IMR-90 (cell line): ENCODE results near the gene SSBP3. TPM values are rescaled to one million over a fixed set of nuclear protein-coding genes. Genes with fewer than 3 reads are reported as not detected.
A peak's percentile ranks its signal among the peaks of the same experiment; 100 is the strongest.

Experiments
- ATAC-seq: fragments of 200-7000 bp; cut with Tn5 transposase; 2 replicates; pipeline ENCODE4 v1.9.1; 2020; ENCODE audit warnings: low read depth, mild to moderate bottlenecking, moderate library complexity
- BruUV-seq: library from RNA; stranded (reverse); fragments of 400-500 nt; replicated peaks from 2 replicates; lab custom pipeline; 2021; lab: Mats Ljungman, UMichigan
- CTCF ChIA-PET: fragments of 300-600 bp; formaldehyde crosslinking; extraction: SDS; loops from one replicate; lab custom pipeline; 2021; ENCODE audit warnings: antibody characterized with exemption; lab: Yijun Ruan, JAX
- POLR2A ChIA-PET: fragments of 300-600 bp; sonication (Branson Sonifier 250); formaldehyde crosslinking; loops from one replicate; lab custom pipeline; 2022; ENCODE audit warnings: antibody characterized with exemption; ENCODE audit not compliant: unreplicated experiment; lab: Charles Lee
- DNase-seq: peaks from one replicate; pipeline ENCODE4 v3.0.0; 2013
- H2AFZ ChIP-seq: replicated peaks from 2 replicates; pipeline ENCODE3; 2013; ENCODE audit warnings: low read length, mild to moderate bottlenecking; ENCODE audit not compliant: poor library complexity
- H2AK5ac ChIP-seq: 2 replicates; pipeline ENCODE4 v1.6.1; 2013; ENCODE audit warnings: low read depth, low read length, inconsistent platforms
- H2AK9ac ChIP-seq: replicated peaks from 2 replicates; pipeline ENCODE3; 2013; ENCODE audit warnings: mild to moderate bottlenecking, low read depth, low read length, moderate library complexity; ENCODE audit not compliant: poor library complexity
- H2BK120ac ChIP-seq: 2 replicates; pipeline ENCODE4 v1.6.1; 2013; ENCODE audit warnings: low read depth, low read length, inconsistent platforms
- H2BK15ac ChIP-seq: 3 replicates; pipeline ENCODE4 v1.6.1; 2013; ENCODE audit warnings: low read depth, low read length, inconsistent platforms
- H2BK20ac ChIP-seq: 2 replicates; pipeline ENCODE4 v1.6.1; 2013; ENCODE audit warnings: low read depth, mild to moderate bottlenecking, inconsistent platforms, low read length, moderate library complexity
- H2BK5ac ChIP-seq: 2 replicates; pipeline ENCODE4 v1.6.1; 2013; ENCODE audit warnings: mild to moderate bottlenecking, low read depth, low read length, inconsistent platforms; ENCODE audit not compliant: poor library complexity, severe bottlenecking
- H3K14ac ChIP-seq: replicated peaks from 2 replicates; pipeline ENCODE4 v1.6.1; 2013; ENCODE audit warnings: low read depth, low read length, inconsistent platforms
- H3K18ac ChIP-seq: 2 replicates; pipeline ENCODE4 v1.6.1; 2013; ENCODE audit warnings: low read depth, low read length, control low read depth
- H3K23ac ChIP-seq: 2 replicates; pipeline ENCODE4 v1.6.1; 2013; ENCODE audit warnings: low read depth, low read length, inconsistent platforms
- H3K27ac ChIP-seq: 2 replicates; pipeline ENCODE4 v1.5.1; 2013; ENCODE audit warnings: mild to moderate bottlenecking, control low read depth, low read length; ENCODE audit not compliant: insufficient read depth
- H3K27me3 ChIP-seq: 2 replicates; pipeline ENCODE4 v1.6.1; 2013; ENCODE audit warnings: low read length; ENCODE audit not compliant: control insufficient read depth, insufficient read depth
- H3K36me3 ChIP-seq: 2 replicates; pipeline ENCODE4 v1.6.1; 2013; ENCODE audit warnings: low read length, mixed read lengths; ENCODE audit not compliant: control insufficient read depth, insufficient read depth
- H3K4ac ChIP-seq: 2 replicates; pipeline ENCODE4 v1.6.1; 2013; ENCODE audit warnings: low read depth, low read length, inconsistent platforms
- H3K4me1 ChIP-seq: 2 replicates; pipeline ENCODE4 v1.6.1; 2013; ENCODE audit warnings: low read length, mixed read lengths; ENCODE audit not compliant: control insufficient read depth, insufficient read depth
- H3K4me2 ChIP-seq: 2 replicates; pipeline ENCODE4 v1.6.1; 2013; ENCODE audit warnings: low read depth, mild to moderate bottlenecking, control low read depth, low read length, moderate library complexity
- H3K4me3 ChIP-seq: 2 replicates; pipeline ENCODE4 v1.5.1; 2013; ENCODE audit warnings: low read depth, mild to moderate bottlenecking, control low read depth, low read length, moderate library complexity; ENCODE audit not compliant: insufficient read depth
- H3K56ac ChIP-seq: 2 replicates; pipeline ENCODE4 v1.6.1; 2013; ENCODE audit warnings: low read length, inconsistent platforms; ENCODE audit not compliant: insufficient read depth; ENCODE audit errors: extremely low read depth
- H3K79me1 ChIP-seq, 2 experiments: 2 replicates each; pipeline ENCODE4 v1.6.1; 2013; ENCODE audit warnings: low read length in 2 of 2, inconsistent platforms in 1 of 2, low read depth in 1 of 2
- H3K9ac ChIP-seq: 2 replicates; pipeline ENCODE4 v1.6.1; 2013; ENCODE audit warnings: low read depth, low read length, control low read depth
- H3K9me1 ChIP-seq: 2 replicates; pipeline ENCODE4 v1.6.1; 2013; ENCODE audit warnings: low read length, inconsistent platforms; ENCODE audit not compliant: insufficient read depth
- H3K9me3 ChIP-seq: 2 replicates; pipeline ENCODE4 v1.6.1; 2013; ENCODE audit warnings: low read length; ENCODE audit not compliant: control insufficient read depth, insufficient read depth
- H4K20me1 ChIP-seq: 2 replicates; pipeline ENCODE4 v1.6.1; 2013; ENCODE audit warnings: low read length, inconsistent platforms; ENCODE audit not compliant: insufficient read depth
- H4K5ac ChIP-seq: 2 replicates; pipeline ENCODE4 v1.6.1; 2013; ENCODE audit warnings: mild to moderate bottlenecking, low read depth, low read length, control low read depth
- H4K8ac ChIP-seq, 2 experiments: 2 replicates each; pipeline ENCODE4 v1.6.1; 2013; ENCODE audit warnings: low read depth in 2 of 2, low read length in 2 of 2, control low read depth in 1 of 2, inconsistent platforms in 1 of 2
- H4K91ac ChIP-seq: 2 replicates; pipeline ENCODE4 v1.6.1; 2013; ENCODE audit warnings: low read depth, low read length, inconsistent platforms; ENCODE audit not compliant: insufficient read depth
- BHLHE40 ChIP-seq: fragments of 150-350 bp; IDR thresholded peaks from 2 replicates; pipeline ENCODE4 v1.6.1; 2016; ENCODE audit warnings: mild to moderate bottlenecking, low read depth, low read length
- CHD1 ChIP-seq: IDR thresholded peaks from 2 replicates; pipeline ENCODE4 v1.6.1; 2012; ENCODE audit warnings: low read depth, low read length, improper control_type of control experiment
- CTCF ChIP-seq: conservative IDR thresholded peaks from 2 replicates; pipeline ENCODE4 v1.5.1; 2012; ENCODE audit warnings: mild to moderate bottlenecking, low read depth, low read length, improper control_type of control experiment
- MAFK ChIP-seq: IDR thresholded peaks from 2 replicates; pipeline ENCODE4 v1.6.1; 2012; ENCODE audit warnings: low read depth, low read length, improper control_type of control experiment
- MAZ ChIP-seq: IDR thresholded peaks from 2 replicates; pipeline ENCODE4 v1.6.1; 2012; ENCODE audit warnings: low read depth, mild to moderate bottlenecking, low read length, improper control_type of control experiment, moderate library complexity, borderline replicate concordance
- MXI1 ChIP-seq: IDR thresholded peaks from 2 replicates; pipeline ENCODE4 v1.6.1; 2012; ENCODE audit warnings: low read depth, mild to moderate bottlenecking, low read length, moderate library complexity, borderline replicate concordance
- NFE2L2 ChIP-seq: fragments of 150-350 bp; IDR thresholded peaks from 2 replicates; pipeline ENCODE4 v1.6.1; 2016; ENCODE audit warnings: low read depth, mild to moderate bottlenecking, low read length
- POLR2A ChIP-seq: IDR thresholded peaks from 2 replicates; pipeline ENCODE4 v1.6.1; 2012; ENCODE audit warnings: mild to moderate bottlenecking, low read depth, low read length
- SMC3 ChIP-seq: fragments of 150-350 bp; IDR thresholded peaks from 2 replicates; pipeline ENCODE4 v1.6.1; 2016; ENCODE audit warnings: low read depth, mild to moderate bottlenecking, antibody characterized with exemption, low read length, moderate library complexity
- WGBS, 2 experiments: methylation state at CpG; one replicate each; pipeline versions ENCODE4 v1.1.5 to v1.1.7; 2013; ENCODE audit warnings: missing lambda C conversion rate in 2 of 2; ENCODE audit not compliant: insufficient read length in 1 of 2; ENCODE audit errors: extremely low coverage in 2 of 2; 5-methylcytosine and 5-hydroxymethylcytosine counted together
- dilution Hi-C: fragments of 300-500 bp; cut with HindIII; formaldehyde crosslinking; loops from one replicate; pipeline ENCODE4 v1.14.3; 2018; ENCODE audit warnings: low sequenced_read_pairs; ENCODE audit not compliant: unreplicated experiment
- in situ Hi-C: fragments of 300-500 bp; cut with MboI; formaldehyde crosslinking; loops from 3 replicates; pipeline ENCODE4 v1.14.3; 2019; ENCODE audit warnings: low sequenced_read_pairs, inconsistent platforms, mixed read lengths
- intact Hi-C: fragments of 100-400 bp; cut with micrococcal nuclease; formaldehyde crosslinking; loops from 2 replicates; pipeline ENCODE4 v1.10.0; 2022
- polyA plus RNA-seq, 3 experiments: library from polyadenylated mRNA; depleted of rRNA; stranded (reverse); fragments of >200 nt; gene quantifications; 2 replicates each; pipeline ENCODE4 v1.2.3, GENCODE V29; 2012; ENCODE audit warnings: low replicate concordance in 1 of 3
- total RNA-seq: library from RNA; depleted of rRNA; stranded (reverse); fragments of >200 nt; gene quantifications from 2 replicates; pipeline ENCODE4 v1.2.3, GENCODE V29; 2012
- TF ChIP-seq, protein P1 (sequence below): fragments of 150-350 bp; IDR thresholded peaks from 2 replicates; pipeline ENCODE4 v1.6.1; 2017; ENCODE audit warnings: mild to moderate bottlenecking, antibody characterized with exemption, low read length, low read depth
- TF ChIP-seq, protein P2 (sequence below): fragments of 150-350 bp; IDR thresholded peaks from 2 replicates; pipeline ENCODE4 v1.6.1; 2016; ENCODE audit warnings: low read depth, mild to moderate bottlenecking, low read length, moderate library complexity, borderline replicate concordance

The SSBP3 gene
- total and polyA plus RNA-seq, 2 of the 4 experiments (the other 2 are of a cell fraction) = 10.9 to 39.6 TPM

DNA sequence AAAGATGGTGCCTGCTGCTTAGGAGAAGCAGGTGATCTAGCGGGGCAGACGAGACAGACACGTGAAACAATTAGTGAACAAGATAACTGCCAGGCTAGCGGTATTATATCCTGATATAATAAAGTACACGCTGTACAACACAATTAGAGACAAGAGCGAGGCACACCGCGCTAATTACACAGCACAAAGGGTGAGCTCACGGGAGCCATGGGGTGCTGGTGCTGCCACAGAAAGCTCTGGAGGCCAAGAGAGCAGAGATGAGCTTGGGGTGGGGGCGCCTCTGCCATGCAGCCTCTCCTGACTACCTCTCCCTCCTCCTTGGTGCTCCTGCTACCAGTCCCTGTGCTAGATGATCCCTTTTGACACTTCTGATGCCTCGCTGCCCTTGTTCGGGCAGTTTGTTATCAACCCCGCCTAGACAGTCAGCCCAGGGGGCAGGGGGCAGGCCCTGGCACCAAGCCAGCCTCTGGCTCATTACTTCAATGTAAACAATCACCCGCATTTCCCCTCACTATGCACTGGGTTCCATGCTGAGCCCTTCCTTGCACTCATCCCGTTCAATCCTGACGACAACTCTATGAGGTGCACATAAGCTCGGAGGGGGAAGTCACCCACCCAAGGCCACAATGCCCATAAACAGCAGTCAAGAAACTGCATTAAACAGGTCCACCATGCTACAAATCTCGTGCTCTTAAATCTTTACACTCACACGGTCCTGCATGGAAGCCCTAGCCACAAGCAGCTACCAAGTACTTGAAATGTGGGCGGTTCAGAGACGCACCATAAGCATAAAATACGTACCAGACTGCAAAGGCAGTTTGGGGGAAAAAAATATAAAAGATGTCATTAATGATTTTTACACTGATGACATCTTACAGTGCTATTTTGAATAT is 103.0 kb downstream of the SSBP3 start:
- Histone ChIP-seq H3K23ac (no peak overlapping the region), H4K8ac (no peak overlapping the region), H2BK120ac (no peak overlapping the region), H4K91ac (no peak overlapping the region), H3K36me3 (no peaks in the 10 kb centered on the region; the same call in 1 of the 2 replicates), H3K4me1 (peaks cover 12% of the 10 kb centered on the region), H3K79me1 (peaks cover 46 to 95% of the 10 kb centered on the region in 2 experiments), H4K20me1 (peaks cover 53% of the 10 kb centered on the region), H3K27ac (no peak overlapping the region), H2AK5ac (no peak overlapping the region), H3K4ac (no peak overlapping the region), H2BK5ac (no peak overlapping the region), H2AFZ (no peak overlapping the region), H3K27me3 (no peaks in the 10 kb centered on the region), H2BK20ac (no peak overlapping the region), H3K9ac (no peak overlapping the region), H2BK15ac (no peak overlapping the region), H3K18ac (no peak overlapping the region), H3K4me2 (no peak overlapping the region), H3K56ac (no peak overlapping the region), H2AK9ac (no peak overlapping the region), H3K9me3 (no peaks in the 10 kb centered on the region), H3K4me3 (no peak overlapping the region), H4K5ac (no peak overlapping the region), H3K9me1 (peaks cover 46% of the 10 kb centered on the region), H3K14ac (0 out of 2 replicates have a peak overlapping the region, but pooled peaks have one; percentile 4)
- DNase-seq (no peak), ATAC-seq (peak; percentile 22; the same call in 1 of the 2 replicates)
- in situ Hi-C loops = no loop called here
- WGBS, 2 experiments = 17% methylated on average over 1 of the region's 22 CpGs; no CpG with 5 or more reads in 1 of the 2 experiments
- BruUV-seq = no TSS peak
- no peak for TF ChIP-seq NFE2L2
- no peak for TF ChIP-seq POLR2A
- no peak for TF ChIP-seq BHLHE40
- TF ChIP-seq, protein P1, sequence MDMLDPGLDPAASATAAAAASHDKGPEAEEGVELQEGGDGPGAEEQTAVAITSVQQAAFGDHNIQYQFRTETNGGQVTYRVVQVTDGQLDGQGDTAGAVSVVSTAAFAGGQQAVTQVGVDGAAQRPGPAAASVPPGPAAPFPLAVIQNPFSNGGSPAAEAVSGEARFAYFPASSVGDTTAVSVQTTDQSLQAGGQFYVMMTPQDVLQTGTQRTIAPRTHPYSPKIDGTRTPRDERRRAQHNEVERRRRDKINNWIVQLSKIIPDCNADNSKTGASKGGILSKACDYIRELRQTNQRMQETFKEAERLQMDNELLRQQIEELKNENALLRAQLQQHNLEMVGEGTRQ = no peak
- TF ChIP-seq CTCF = no peak
- no peak for TF ChIP-seq SMC3
- no peak for TF ChIP-seq MAZ
- no peak for TF ChIP-seq MXI1
- TF ChIP-seq MAFK = no peak
- TF ChIP-seq, protein P2, sequence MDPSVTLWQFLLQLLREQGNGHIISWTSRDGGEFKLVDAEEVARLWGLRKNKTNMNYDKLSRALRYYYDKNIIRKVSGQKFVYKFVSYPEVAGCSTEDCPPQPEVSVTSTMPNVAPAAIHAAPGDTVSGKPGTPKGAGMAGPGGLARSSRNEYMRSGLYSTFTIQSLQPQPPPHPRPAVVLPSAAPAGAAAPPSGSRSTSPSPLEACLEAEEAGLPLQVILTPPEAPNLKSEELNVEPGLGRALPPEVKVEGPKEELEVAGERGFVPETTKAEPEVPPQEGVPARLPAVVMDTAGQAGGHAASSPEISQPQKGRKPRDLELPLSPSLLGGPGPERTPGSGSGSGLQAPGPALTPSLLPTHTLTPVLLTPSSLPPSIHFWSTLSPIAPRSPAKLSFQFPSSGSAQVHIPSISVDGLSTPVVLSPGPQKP = no peak
- TF ChIP-seq CHD1 = no peak
- dilution Hi-C loops = no loop called here
- intact Hi-C loops = no loop called here
- ChIA-PET POLR2A (no interaction called here), CTCF (no interaction called here)
